Upper lobe of left lung (tissue), 6 donors: ENCODE measurements around the gene ST3GAL3. TPM values are rescaled to one million over a fixed set of nuclear protein-coding genes. Genes with fewer than 3 reads are reported as not detected.

Experiments
- ATAC-seq, 2 donors: fragments of 200-7000 bp; cut with Tn5 transposase; one replicate each; pipeline ENCODE4 v1.9.1; 2022; ENCODE audit warnings: mild to moderate bottlenecking in 2 of 2, moderate library complexity in 2 of 2; ENCODE audit not compliant: low FRiP score in 2 of 2
- DNase-seq, 2 donors: peaks; one replicate each; pipeline ENCODE4 v3.0.0-alpha.2; 2019 to 2020
- H3K27ac ChIP-seq, 4 donors: fragments of 200-600 bp; sonication (generic); one replicate each; pipeline ENCODE4 v1.5.1; 2016 to 2019
- H3K27me3 ChIP-seq, 4 donors: fragments of 200-600 bp; sonication (generic); one replicate each; pipeline ENCODE4 v1.5.1; 2017 to 2019
- H3K36me3 ChIP-seq, 4 donors: fragments of 200-600 bp; sonication (generic); one replicate each; pipeline ENCODE4 v1.5.1; 2016 to 2019
- H3K4me1 ChIP-seq, 4 donors: fragments of 200-600 bp; sonication (generic); one replicate each; pipeline ENCODE4 v1.5.1; 2018 to 2019
- H3K4me3 ChIP-seq, 4 donors: fragments of 200-600 bp; sonication (generic); one replicate each; pipeline ENCODE4 v1.5.1; 2017 to 2019; ENCODE audit warnings: mild to moderate bottlenecking in 2 of 4, moderate library complexity in 1 of 4
- H3K9me3 ChIP-seq, 4 donors: fragments of 200-600 bp; sonication (generic); one replicate each; pipeline ENCODE4 v1.5.1; 2018 to 2019
- CTCF ChIP-seq, 6 experiments: fragments of 450-650 bp in 4 of 6; fragments of 200-600 bp in 2 of 6; sonication (generic) in 2 of 6; IDR thresholded peaks; one replicate each; pipeline ENCODE4 v1.5.1; 2016 to 2019; ENCODE audit warnings: antibody characterized with exemption in 6 of 6
- EP300 ChIP-seq, 4 donors: sonication (generic); formaldehyde crosslinking; IDR thresholded peaks; one replicate each; pipeline ENCODE4 v1.5.1; 2017; ENCODE audit warnings: antibody characterized with exemption in 4 of 4, control low read depth in 2 of 4
- POLR2A ChIP-seq, 4 donors: fragments of 450-650 bp; IDR thresholded peaks; one replicate each; pipeline ENCODE4 v1.5.1; 2016 to 2017; ENCODE audit warnings: antibody characterized with exemption in 4 of 4, mild to moderate bottlenecking in 2 of 4
- POLR2AphosphoS5 ChIP-seq, 2 donors: sonication (generic); formaldehyde crosslinking; IDR thresholded peaks; one replicate each; pipeline ENCODE4 v1.5.1; 2017; ENCODE audit warnings: antibody characterized with exemption in 2 of 2
- WGBS, 2 donors: methylation state at CpG; one replicate each; pipeline ENCODE4 v1.1.5; 2017 to 2018; 5-methylcytosine and 5-hydroxymethylcytosine counted together
- total RNA-seq, 6 donors: library from RNA; depleted of rRNA in 4 of 6; stranded (reverse); fragments of >200 nt in 4 of 6; gene quantifications; one replicate each; pipeline versions ENCODE4 v1.1.0 to v1.2.1, GENCODE V29; 2016 to 2021
- donor health status: DM: no; HTN: no; CAD: no; lungs with moderate emphysema.
- donor health status: DM: no; HTN: yes; CAD: no; lungs with severe emphysema.

The ST3GAL3 gene
- total RNA-seq, 6 donors from 2014 or later, result 14.4 to 46.1 (median 19.2) TPM

GRCh38 chr1:43693371-43693770 is 14.0 kb upstream of the ST3GAL3 start:
- no peak for DNase-seq
- H3K27me3 ChIP-seq, result no peaks in the 10 kb centered on the region

GRCh38 chr1:43699281-43699680 is 8.1 kb upstream of the ST3GAL3 start:
- TF ChIP-seq EP300 (IDR thresholded peaks at IDR 0.05) (no peak), POLR2AphosphoS5 (IDR thresholded peaks at IDR 0.05) (no peak), POLR2A (IDR thresholded peaks at IDR 0.05) (no peak), CTCF (IDR thresholded peaks at IDR 0.05) (no peak)
- WGBS, 2 donors, result 92 to 93% methylated on average over 5 of the region's 5 CpGs
- DNase-seq (no peak), ATAC-seq (no peak)
- Histone ChIP-seq H3K9me3 (no peaks in the 10 kb centered on the region), H3K27ac (no peak overlapping the region), H3K36me3 (peaks cover 63 to 100% (median 95%) of the 10 kb centered on the region in 4 donors), H3K4me3 (no peak overlapping the region), H3K27me3 (no peaks in the 10 kb centered on the region), H3K4me1 (no peaks in the 10 kb centered on the region)

More at GRCh38 chr1:43693371-43693770, 14.0 kb upstream of the ST3GAL3 start:
- TF ChIP-seq POLR2A (IDR thresholded peaks at IDR 0.05), result no peak
- TF ChIP-seq EP300 (IDR thresholded peaks at IDR 0.05), result no peak
- TF ChIP-seq POLR2AphosphoS5 (IDR thresholded peaks at IDR 0.05), result no peak
- TF ChIP-seq CTCF (IDR thresholded peaks at IDR 0.05), result no peak
- Histone ChIP-seq H3K4me3 (no peak overlapping the region), H3K4me1 (peaks cover 0 to 10% (median 0%) of the 10 kb centered on the region in 4 donors), H3K9me3 (no peaks in the 10 kb centered on the region), H3K27ac (no peak overlapping the region), H3K36me3 (peaks cover 95 to 100% (median 100%) of the 10 kb centered on the region in 4 donors)
- WGBS, 2 donors, result 91 to 94% methylated on average over 6 of the region's 6 CpGs
- ATAC-seq, result no peak

GRCh38 chr1:43703836-43704235 is 3.5 kb upstream of the ST3GAL3 start:
- TF ChIP-seq POLR2A (IDR thresholded peaks at IDR 0.05) (no peak), EP300 (IDR thresholded peaks at IDR 0.05) (no peak), CTCF (IDR thresholded peaks at IDR 0.05) (no peak), POLR2AphosphoS5 (IDR thresholded peaks at IDR 0.05) (no peak)
- Histone ChIP-seq H3K36me3 (peaks cover 27 to 61% (median 56%) of the 10 kb centered on the region in 4 donors), H3K9me3 (no peaks in the 10 kb centered on the region), H3K4me3 (no peak overlapping the region), H3K27ac (no peak overlapping the region), H3K27me3 (no peaks in the 10 kb centered on the region), H3K4me1 (peaks cover 15 to 22% (median 19%) of the 10 kb centered on the region in 4 donors)
- DNase-seq (no peak), ATAC-seq (no peak)

- H3K27me3 ChIP-seq, result no peaks in the 10 kb centered on the region
- WGBS, 2 donors, result 48 to 59% methylated on average over 2 of the region's 2 CpGs
- no peaks in the 10 kb centered on the region for H3K9me3 ChIP-seq
- H3K36me3 ChIP-seq, result peaks cover 27 to 52% (median 46%) of the 10 kb centered on the region in 4 donors
- TF ChIP-seq POLR2A (IDR thresholded peaks at IDR 0.05) (no peak), EP300 (IDR thresholded peaks at IDR 0.05) (no peak), POLR2AphosphoS5 (IDR thresholded peaks at IDR 0.05) (no peak), CTCF (IDR thresholded peaks at IDR 0.05) (no peak)
- H3K4me3 ChIP-seq, result no peak overlapping the region
- no peak for DNase-seq
- H3K27ac ChIP-seq, result no peak overlapping the region
- ATAC-seq, result no peak
- peaks cover 15 to 24% (median 19%) of the 10 kb centered on the region in 4 donors for H3K4me1 ChIP-seq
Measured at GRCh38 chr1:43704838-43705237, 2.5 kb upstream of the ST3GAL3 start.

GRCh38 chr1:43705334-43705733 is 2.0 kb upstream of the ST3GAL3 start:
- H3K27ac ChIP-seq, result no peak overlapping the region
- ATAC-seq, result no peak
- H3K9me3 ChIP-seq, result no peaks in the 10 kb centered on the region
- no peak overlapping the region for H3K4me3 ChIP-seq
- no peak for TF ChIP-seq CTCF (IDR thresholded peaks at IDR 0.05)
- H3K4me1 ChIP-seq, result peaks cover 15 to 24% (median 19%) of the 10 kb centered on the region in 4 donors
- DNase-seq, result no peak
- 71 to 79% methylated on average over 4 of the region's 4 CpGs for WGBS, 2 donors
- H3K27me3 ChIP-seq, result no peaks in the 10 kb centered on the region
- peaks cover 22 to 47% (median 41%) of the 10 kb centered on the region in 4 donors for H3K36me3 ChIP-seq
